HS-5 (cell line): ENCODE measurements around the gene MAP3K5.
"Not testable (repeated sequence)": the region's sequence is repeated elsewhere in the genome, so short reads cannot be mapped to it uniquely, and the experiment has no call there.

ENCODE experiments used
- DNase-seq: peaks from one replicate; pipeline ENCODE4 v3.0.0-alpha.2; 2012; ENCODE audit warnings: low read depth

MAP3K5 gene

GRCh38 chr6:136792410-136793262 lies at the start of gene MAP3K5:
Gene MAP3K5, minus strand, starts transcription at chr6:136792477. Its CDS starts 320 bp downstream, at chr6:136792157.
- DNase-seq = no peak

- DNase-seq = no peak
Observed at GRCh38 chr6:136840276-136841001, 48.2 kb upstream of the MAP3K5 start.

GRCh38 chr6:136831873-136832562 lies 39.7 kb upstream of the MAP3K5 start:
- no peak for DNase-seq

- no peak for DNase-seq
Observed at GRCh38 chr6:136826216-136826615, 33.9 kb upstream of the MAP3K5 start.

- DNase-seq = no peak
Observed at GRCh38 chr6:136823128-136823660, 30.9 kb upstream of the MAP3K5 start.

GRCh38 chr6:136822376-136823127 lies 30.3 kb upstream of the MAP3K5 start, which contains the start of gene PEX7:
Gene PEX7, plus strand, starts transcription at chr6:136822592. Its CDS starts 74 bp downstream, at chr6:136822666.
- DNase-seq = peak; percentile 64

GRCh38 chr6:136822046-136822375 lies 29.7 kb upstream of the MAP3K5 start:
- DNase-seq = no peak

GRCh38 chr6:136820561-136820960 lies 28.3 kb upstream of the MAP3K5 start:
- no peak for DNase-seq

GRCh38 chr6:136816656-136817055 lies 24.4 kb upstream of the MAP3K5 start:
- no peak for DNase-seq

- not testable (repeated sequence) for DNase-seq
Observed at GRCh38 chr6:136815608-136816007, 23.3 kb upstream of the MAP3K5 start.

GRCh38 chr6:136812174-136812573 lies 19.9 kb upstream of the MAP3K5 start:
- no peak for DNase-seq

- no peak for DNase-seq
Observed at GRCh38 chr6:136811272-136811671, 19.0 kb upstream of the MAP3K5 start.

GRCh38 chr6:136809091-136809860 lies 17.0 kb upstream of the MAP3K5 start:
- DNase-seq = no peak

- no peak for DNase-seq
Observed at GRCh38 chr6:136803608-136804007, 11.3 kb upstream of the MAP3K5 start.

GRCh38 chr6:136801581-136801980 lies 9.3 kb upstream of the MAP3K5 start:
- no peak for DNase-seq

- DNase-seq = no peak
Observed at GRCh38 chr6:136798044-136798443, 5.8 kb upstream of the MAP3K5 start.

GRCh38 chr6:136795996-136796395 lies 3.7 kb upstream of the MAP3K5 start:
- no peak for DNase-seq

GRCh38 chr6:136795386-136795785 lies 3.1 kb upstream of the MAP3K5 start:
- no peak for DNase-seq

- DNase-seq = no peak
Observed at GRCh38 chr6:136793363-136793762, 1.1 kb upstream of the MAP3K5 start.

- no peak for DNase-seq
Observed at GRCh38 chr6:136792095-136792409, 225 bp downstream of the MAP3K5 start.
